Right lobe of liver (tissue), 6 donors: ENCODE measurements around the gene C8B. TPM values are rescaled to one million over a fixed set of nuclear protein-coding genes. Genes with fewer than 3 reads are reported as not detected.

ENCODE experiments used
- ATAC-seq, 4 donors: fragments of 200-7000 bp; cut with Tn5 transposase; one replicate each; pipeline ENCODE4 v1.9.1; 2020; ENCODE audit warnings: mild to moderate bottlenecking in 4 of 4, moderate library complexity in 4 of 4
- DNase-seq, 3 donors: peaks; one replicate each; pipeline ENCODE4 v3.0.0-alpha.2; 2020
- H3K27ac ChIP-seq, 3 donors: fragments of 200-600 bp; one replicate each; pipeline ENCODE4 v1.8.0; 2022
- H3K27me3 ChIP-seq, 2 donors: fragments of 200-600 bp; one replicate each; pipeline ENCODE4 v1.8.0; 2022
- H3K36me3 ChIP-seq, 4 donors: fragments of 200-600 bp; sonication (generic) in 1 of 4; one replicate each; pipeline versions ENCODE4 v1.5.1 to v1.8.0; 2017 to 2022; ENCODE audit warnings: control low read depth in 1 of 4
- H3K4me1 ChIP-seq, 4 donors: fragments of 200-600 bp; sonication (generic) in 1 of 4; one replicate each; pipeline versions ENCODE4 v1.5.1 to v1.8.0; 2017 to 2022; ENCODE audit warnings: control low read depth in 1 of 4
- H3K4me3 ChIP-seq, 3 donors: fragments of 200-600 bp; one replicate each; pipeline ENCODE4 v1.8.0; 2022
- H3K9me3 ChIP-seq, 4 donors: fragments of 200-600 bp; sonication (generic) in 1 of 4; one replicate each; pipeline versions ENCODE4 v1.5.1 to v1.8.0; 2017 to 2022; ENCODE audit warnings: control low read depth in 1 of 4
- POLR2A ChIP-seq: fragments of 450-650 bp; IDR thresholded peaks from one replicate; pipeline ENCODE4 v1.6.1; 2017; ENCODE audit warnings: antibody characterized with exemption, mild to moderate bottlenecking
- WGBS: methylation state at CpG from one replicate; pipeline ENCODE4 v1.1.6; 2018; ENCODE audit warnings: low coverage, low lambda C conversion rate; ENCODE audit not compliant: insufficient coverage; ENCODE audit errors: missing lambda C conversion rate; 5-methylcytosine and 5-hydroxymethylcytosine counted together
- intact Hi-C, 2 donors: fragments of 100-400 bp; cut with DNase I; formaldehyde crosslinking; loops; one replicate each; pipeline versions ENCODE4 v1.11.2 to v1.14.1; 2022
- total RNA-seq, 6 experiments: library from RNA; depleted of rRNA in 2 of 6; stranded (reverse); fragments of >200 nt in 2 of 6; fragmentation: NEBNext Ultra II Directional in 3 of 6; extraction: Animal tissue kit (Norgen Biotek cat#: 25700) in 3 of 6; gene quantifications; one replicate each; pipeline versions ENCODE4 v1.1.0 to v1.2.4, GENCODE V29; 2016 to 2023
- TF ChIP-seq, protein P1 (sequence below), 4 donors: fragments of 200-600 bp in 3 of 4; fragments of 450-650 bp in 1 of 4; IDR thresholded peaks; one replicate each; pipeline versions ENCODE4 v1.5.1 to v1.8.0; 2016 to 2022; ENCODE audit warnings: antibody characterized with exemption in 4 of 4, mild to moderate bottlenecking in 2 of 4
- donor health status: DM: no; HTN: yes; CAD: no.
- donor health status: DM: no; HTN: no; CAD: no.
- donor health status: DM: no; HTN: no; CAD: no.
- donor health status: DM: no; HTN: yes; CAD: no.
- donor health status: DM: no; HTN: yes; CAD: no.

The C8B gene
- total RNA-seq, 6 experiments from 2014 or later, result 289 to 573 (median 400) TPM

DNA sequence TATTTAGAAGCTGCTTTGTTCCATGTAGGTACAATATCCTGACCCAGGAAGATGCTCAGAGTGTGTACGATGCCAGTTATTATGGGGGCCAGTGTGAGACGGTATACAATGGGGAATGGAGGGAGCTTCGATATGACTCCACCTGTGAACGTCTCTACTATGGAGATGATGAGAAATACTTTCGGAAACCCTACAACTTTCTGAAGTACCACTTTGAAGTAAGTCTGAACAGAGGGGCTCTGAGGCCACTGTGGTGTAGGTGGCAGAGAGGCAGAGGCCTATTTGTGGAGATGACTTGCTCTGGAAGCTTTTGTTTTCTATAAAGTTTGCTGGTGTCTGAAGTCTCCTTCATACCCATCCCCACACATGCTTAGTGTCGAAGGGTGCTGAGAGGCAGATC lies 84.4 kb downstream of the C8B start:
- intact Hi-C loops, result no loop called here
- no peak for ATAC-seq
- WGBS, result 91% methylated on average over 6 of the region's 6 CpGs

DNA sequence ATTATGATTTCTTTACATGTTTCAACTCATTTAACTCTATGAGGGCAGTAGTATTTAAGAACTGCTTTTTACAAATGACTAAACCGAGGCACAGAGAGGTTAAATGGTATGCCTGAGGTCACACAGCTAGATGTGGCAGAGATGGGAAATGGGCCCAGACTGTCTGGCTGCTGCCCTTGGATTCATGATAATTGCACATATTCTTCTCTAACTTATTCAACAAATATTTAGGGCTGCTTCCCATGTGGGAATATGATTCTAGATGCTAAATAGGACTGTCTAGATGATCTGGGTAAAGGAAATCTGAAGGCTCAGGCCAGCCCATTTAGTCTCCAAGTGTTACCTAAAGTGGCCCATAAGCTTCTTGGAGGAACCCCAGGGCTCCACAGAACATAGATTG lies 85.0 kb downstream of the C8B start:
- Histone ChIP-seq H3K27ac (no peak overlapping the region), H3K9me3 (no peaks in the 10 kb centered on the region), H3K36me3 (peaks cover 0 to 39% (median 14%) of the 10 kb centered on the region in 4 donors), H3K27me3 (no peaks in the 10 kb centered on the region), H3K4me3 (no peak overlapping the region), H3K4me1 (peaks cover 0 to 18% (median 0%) of the 10 kb centered on the region in 4 donors)
- WGBS, result 79% methylated on average over 1 of the region's 1 CpG
- no peak for TF ChIP-seq POLR2A
- TF ChIP-seq, protein P1, sequence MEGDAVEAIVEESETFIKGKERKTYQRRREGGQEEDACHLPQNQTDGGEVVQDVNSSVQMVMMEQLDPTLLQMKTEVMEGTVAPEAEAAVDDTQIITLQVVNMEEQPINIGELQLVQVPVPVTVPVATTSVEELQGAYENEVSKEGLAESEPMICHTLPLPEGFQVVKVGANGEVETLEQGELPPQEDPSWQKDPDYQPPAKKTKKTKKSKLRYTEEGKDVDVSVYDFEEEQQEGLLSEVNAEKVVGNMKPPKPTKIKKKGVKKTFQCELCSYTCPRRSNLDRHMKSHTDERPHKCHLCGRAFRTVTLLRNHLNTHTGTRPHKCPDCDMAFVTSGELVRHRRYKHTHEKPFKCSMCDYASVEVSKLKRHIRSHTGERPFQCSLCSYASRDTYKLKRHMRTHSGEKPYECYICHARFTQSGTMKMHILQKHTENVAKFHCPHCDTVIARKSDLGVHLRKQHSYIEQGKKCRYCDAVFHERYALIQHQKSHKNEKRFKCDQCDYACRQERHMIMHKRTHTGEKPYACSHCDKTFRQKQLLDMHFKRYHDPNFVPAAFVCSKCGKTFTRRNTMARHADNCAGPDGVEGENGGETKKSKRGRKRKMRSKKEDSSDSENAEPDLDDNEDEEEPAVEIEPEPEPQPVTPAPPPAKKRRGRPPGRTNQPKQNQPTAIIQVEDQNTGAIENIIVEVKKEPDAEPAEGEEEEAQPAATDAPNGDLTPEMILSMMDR (IDR thresholded peaks at IDR 0.05), result no peak
- no peak for ATAC-seq
- no peak for DNase-seq
- intact Hi-C loops, result no loop called here

More for the DNA sequence above, 84.4 kb downstream of the C8B start:
- Histone ChIP-seq H3K27ac (no peak overlapping the region), H3K36me3 (peaks cover 0 to 36% (median 18%) of the 10 kb centered on the region in 4 donors), H3K4me1 (peaks cover 0 to 18% (median 0%) of the 10 kb centered on the region in 4 donors), H3K27me3 (no peaks in the 10 kb centered on the region), H3K4me3 (no peak overlapping the region), H3K9me3 (no peaks in the 10 kb centered on the region)
- no peak for DNase-seq
- TF ChIP-seq POLR2A, result no peak
- TF ChIP-seq, protein P1 (IDR thresholded peaks at IDR 0.05), result no peak

Other genes starting within 250 kb of the C8B start
- gene FYB2, start 146.6 kb downstream of the C8B start, total RNA-seq, result 10 to 100 TPM; 11.2 to 27.5 (median 16.1) TPM
- 100 to 1,000 TPM; 177 to 432 (median 299) TPM for gene C8A, start 111.2 kb downstream of the C8B start, total RNA-seq